ENCODE data around the gene POF1B. TPM values are rescaled to one million over a fixed set of nuclear protein-coding genes. Genes with fewer than 3 reads are reported as not detected.

POF1B gene, protein sequence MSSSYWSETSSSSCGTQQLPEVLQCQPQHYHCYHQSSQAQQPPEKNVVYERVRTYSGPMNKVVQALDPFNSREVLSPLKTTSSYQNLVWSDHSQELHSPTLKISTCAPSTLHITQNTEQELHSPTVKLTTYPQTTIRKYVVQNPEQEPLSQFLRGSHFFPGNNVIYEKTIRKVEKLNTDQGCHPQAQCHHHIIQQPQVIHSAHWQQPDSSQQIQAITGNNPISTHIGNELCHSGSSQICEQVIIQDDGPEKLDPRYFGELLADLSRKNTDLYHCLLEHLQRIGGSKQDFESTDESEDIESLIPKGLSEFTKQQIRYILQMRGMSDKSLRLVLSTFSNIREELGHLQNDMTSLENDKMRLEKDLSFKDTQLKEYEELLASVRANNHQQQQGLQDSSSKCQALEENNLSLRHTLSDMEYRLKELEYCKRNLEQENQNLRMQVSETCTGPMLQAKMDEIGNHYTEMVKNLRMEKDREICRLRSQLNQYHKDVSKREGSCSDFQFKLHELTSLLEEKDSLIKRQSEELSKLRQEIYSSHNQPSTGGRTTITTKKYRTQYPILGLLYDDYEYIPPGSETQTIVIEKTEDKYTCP
- total RNA-seq (2022) (0.37 and 1.1 TPM in 2 replicates), Bru-seq, nascent RNA (percentile 22 among the genes with signal in this experiment), BruChase-seq, experiment 1, labeled RNA remaining after a 6-hour chase (percentile 20 among the genes with signal in this experiment), BruChase-seq, experiment 2, labeled RNA remaining after a 2-hour chase (percentile 18 among the genes with signal in this experiment)
- long read RNA-seq, partial matches to known transcripts, result 1 of 1 reads
- long read RNA-seq, other reads (novel, unspliced or antisense), result 0 of 1 reads

GRCh38 chrX:85379174-85379907 lies at the start of gene POF1B:
Gene POF1B (minus strand): TSS chrX:85379665. CDS start chrX:85379454, 211 bp downstream.
- Mint-ChIP-seq H3K9me3 (ENCODE audit: unreplicated experiment) (no peaks in the 10 kb centered on the region), H3K27me3 (ENCODE audit: insufficient read depth, unreplicated experiment) (no peaks in the 10 kb centered on the region), H3K4me1 (ENCODE audit: insufficient read depth, unreplicated experiment) (peaks cover 6% of the 10 kb centered on the region), H3K4me3 (ENCODE audit: unreplicated experiment) (peak within 1 kb of the TSS; percentile 57), H3K27ac (ENCODE audit: low read depth, unreplicated experiment) (peak within 1 kb of the TSS; percentile 64), H3K36me3 (ENCODE audit: insufficient read depth, unreplicated experiment) (no peaks in the 10 kb centered on the region)
- BruUV-seq (replicated peaks), result no TSS peak
- TF ChIP-seq, protein P1, sequence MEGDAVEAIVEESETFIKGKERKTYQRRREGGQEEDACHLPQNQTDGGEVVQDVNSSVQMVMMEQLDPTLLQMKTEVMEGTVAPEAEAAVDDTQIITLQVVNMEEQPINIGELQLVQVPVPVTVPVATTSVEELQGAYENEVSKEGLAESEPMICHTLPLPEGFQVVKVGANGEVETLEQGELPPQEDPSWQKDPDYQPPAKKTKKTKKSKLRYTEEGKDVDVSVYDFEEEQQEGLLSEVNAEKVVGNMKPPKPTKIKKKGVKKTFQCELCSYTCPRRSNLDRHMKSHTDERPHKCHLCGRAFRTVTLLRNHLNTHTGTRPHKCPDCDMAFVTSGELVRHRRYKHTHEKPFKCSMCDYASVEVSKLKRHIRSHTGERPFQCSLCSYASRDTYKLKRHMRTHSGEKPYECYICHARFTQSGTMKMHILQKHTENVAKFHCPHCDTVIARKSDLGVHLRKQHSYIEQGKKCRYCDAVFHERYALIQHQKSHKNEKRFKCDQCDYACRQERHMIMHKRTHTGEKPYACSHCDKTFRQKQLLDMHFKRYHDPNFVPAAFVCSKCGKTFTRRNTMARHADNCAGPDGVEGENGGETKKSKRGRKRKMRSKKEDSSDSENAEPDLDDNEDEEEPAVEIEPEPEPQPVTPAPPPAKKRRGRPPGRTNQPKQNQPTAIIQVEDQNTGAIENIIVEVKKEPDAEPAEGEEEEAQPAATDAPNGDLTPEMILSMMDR (IDR thresholded peaks at IDR 0.05; ENCODE audit: unreplicated experiment), result no peak
- intact Hi-C loops (cut with micrococcal nuclease), result no loop called here
- POLR2A ChIA-PET, result interaction anchor here (1.1 to 1.2 kb wide), 2 partner anchors 12 to 116 kb away, joined by 3 read pairs; no protein-coding TSS in a partner anchor
- DNase-seq (ENCODE audit: unreplicated experiment), result peak; percentile 5
- CTCF ChIA-PET, result interaction anchor here (0.7 kb wide), 1 partner anchor 326 kb away, joined by 3 read pairs; no protein-coding TSS in a partner anchor

- ChIA-PET CTCF (no interaction called here), POLR2A (interaction anchor here (0.6 kb wide), 1 partner anchor 276 kb away, joined by 3 read pairs; no protein-coding TSS in a partner anchor)
- Mint-ChIP-seq H3K4me3 (ENCODE audit: unreplicated experiment) (no peak overlapping the region), H3K4me1 (ENCODE audit: insufficient read depth, unreplicated experiment) (no peaks in the 10 kb centered on the region), H3K36me3 (ENCODE audit: insufficient read depth, unreplicated experiment) (no peaks in the 10 kb centered on the region), H3K27ac (ENCODE audit: low read depth, unreplicated experiment) (no peak overlapping the region), H3K27me3 (ENCODE audit: insufficient read depth, unreplicated experiment) (no peaks in the 10 kb centered on the region), H3K9me3 (ENCODE audit: unreplicated experiment) (peaks cover 8% of the 10 kb centered on the region)
- no TSS peak for BruUV-seq (replicated peaks)
- intact Hi-C loops (cut with micrococcal nuclease), result no loop called here
- TF ChIP-seq, protein P1 (IDR thresholded peaks at IDR 0.05; ENCODE audit: unreplicated experiment), result no peak
- DNase-seq (ENCODE audit: unreplicated experiment), result no peak
Measured at GRCh38 chrX:85429066-85429465, 49.6 kb upstream of the POF1B start.

DNA sequence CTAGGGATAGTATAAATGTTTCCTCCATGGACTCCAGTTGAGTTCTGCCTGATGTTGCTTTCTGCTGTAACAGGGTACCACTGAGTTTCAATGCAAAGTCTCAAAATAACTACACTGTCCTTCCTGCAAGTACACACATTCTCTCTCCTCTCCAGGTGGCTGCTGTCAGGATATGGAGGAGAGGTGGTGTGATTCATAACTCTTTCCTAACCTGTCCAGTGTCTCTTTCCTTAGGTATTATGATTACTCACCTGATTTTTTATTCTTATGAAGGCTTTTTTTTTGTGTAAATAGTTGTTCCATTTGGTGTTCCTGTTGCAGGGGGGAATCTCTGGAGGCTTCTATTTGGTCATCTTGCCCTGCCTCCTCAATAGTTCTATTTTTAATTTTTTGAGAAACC lies 39.8 kb upstream of the POF1B start:
- H3K36me3 Mint-ChIP-seq (ENCODE audit: insufficient read depth, unreplicated experiment), result no peaks in the 10 kb centered on the region
- ChIA-PET CTCF (no interaction called here), POLR2A (no interaction called here)
- H3K4me1 Mint-ChIP-seq (ENCODE audit: insufficient read depth, unreplicated experiment), result no peaks in the 10 kb centered on the region
- TF ChIP-seq, protein P1 (IDR thresholded peaks at IDR 0.05; ENCODE audit: unreplicated experiment), result no peak
- no TSS peak for BruUV-seq (replicated peaks)
- no peak overlapping the region for H3K4me3 Mint-ChIP-seq (ENCODE audit: unreplicated experiment)
- no peaks in the 10 kb centered on the region for H3K27me3 Mint-ChIP-seq (ENCODE audit: insufficient read depth, unreplicated experiment)
- H3K9me3 Mint-ChIP-seq (ENCODE audit: unreplicated experiment), result peaks cover 17% of the 10 kb centered on the region
- DNase-seq (ENCODE audit: unreplicated experiment), result peak; percentile 34
- no peak overlapping the region for H3K27ac Mint-ChIP-seq (ENCODE audit: low read depth, unreplicated experiment)
- intact Hi-C loops (cut with micrococcal nuclease), result no loop called here

Data from MCF 10A (cell line).